Stimulated activated CD8-positive, alpha-beta memory T cell treated with anti-CD3 and anti-CD28 coated beads, Interleukin-7, amount 100 ng/mL, for 48 hours (primary cell): ENCODE data around the gene TTBK2.

Source experiments
- DNase-seq, 2 donors: peaks; one replicate each; pipeline ENCODE4 v3.0.0-alpha.2; 2020; ENCODE audit warnings: low read depth in 1 of 2; ENCODE audit errors: extremely low read depth in 1 of 2

The TTBK2 gene

DNA sequence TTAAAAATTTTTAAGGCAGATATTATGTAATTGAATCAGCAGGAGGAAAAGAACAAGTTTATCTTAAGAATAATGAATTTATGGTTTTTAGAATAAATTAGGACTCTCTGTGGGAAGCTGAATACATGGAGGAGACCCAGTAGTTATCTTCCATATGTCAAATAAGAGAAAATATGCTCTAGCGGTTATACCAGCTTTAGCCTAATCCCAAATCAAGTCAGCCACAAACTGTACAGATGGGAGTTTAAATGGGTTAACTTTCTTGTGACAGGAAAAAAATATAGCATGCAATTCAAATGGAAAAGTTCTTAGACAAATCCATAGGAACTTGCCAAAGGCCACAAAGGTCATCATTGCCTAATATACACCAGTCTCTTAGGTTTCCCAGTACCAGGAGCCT lies 84.3 kb downstream of the TTBK2 start:
- no peak for DNase-seq

DNA sequence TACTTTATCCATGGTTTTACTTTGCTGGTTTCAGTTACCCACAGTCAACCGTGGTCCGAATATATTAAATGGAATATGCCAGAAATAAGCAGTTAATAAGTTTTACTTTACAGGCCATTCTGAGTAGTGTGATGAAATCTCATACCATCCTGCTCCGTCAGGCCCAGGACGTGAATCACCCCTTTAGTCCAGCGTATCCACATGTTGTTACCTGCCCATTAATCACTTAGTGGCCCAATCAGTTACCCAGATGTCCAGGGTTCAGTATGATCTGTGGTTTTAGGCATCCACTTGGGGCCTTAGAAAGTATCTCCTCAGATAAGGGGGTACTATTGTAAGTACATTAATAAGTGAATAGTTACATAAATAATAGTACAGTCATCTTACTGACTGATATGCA lies 88.0 kb downstream of the TTBK2 start:
- DNase-seq, result no peak

DNA sequence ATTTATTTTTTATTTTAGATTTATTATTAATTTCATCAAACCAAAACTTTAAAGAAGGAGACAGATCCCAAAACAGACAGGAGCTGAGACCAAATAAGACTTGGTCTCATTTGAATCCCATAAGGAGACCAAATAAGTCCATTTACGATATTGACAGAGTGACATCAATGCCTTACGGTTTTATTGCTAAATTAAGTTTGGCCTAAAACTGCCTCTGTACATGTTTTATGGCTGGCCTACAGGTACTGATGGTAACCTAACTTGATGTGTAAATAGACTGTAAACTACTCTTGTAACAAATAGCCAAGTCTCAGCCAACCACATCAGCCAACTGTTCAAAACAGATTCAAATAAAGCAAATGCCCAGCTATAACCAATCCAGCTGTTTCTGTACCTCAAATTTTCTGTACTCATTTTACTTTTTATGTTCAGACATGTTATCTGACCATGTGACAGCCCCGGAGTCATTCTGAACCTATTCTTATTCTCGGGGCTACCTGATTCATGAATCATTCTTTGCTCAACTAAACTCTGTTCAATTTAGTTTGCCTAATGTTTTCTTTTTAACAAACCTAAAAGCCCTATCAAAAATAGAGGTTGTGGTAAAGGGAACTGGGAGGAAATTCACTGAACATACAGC lies 94.2 kb downstream of the TTBK2 start:
- DNase-seq, result no peak

DNA sequence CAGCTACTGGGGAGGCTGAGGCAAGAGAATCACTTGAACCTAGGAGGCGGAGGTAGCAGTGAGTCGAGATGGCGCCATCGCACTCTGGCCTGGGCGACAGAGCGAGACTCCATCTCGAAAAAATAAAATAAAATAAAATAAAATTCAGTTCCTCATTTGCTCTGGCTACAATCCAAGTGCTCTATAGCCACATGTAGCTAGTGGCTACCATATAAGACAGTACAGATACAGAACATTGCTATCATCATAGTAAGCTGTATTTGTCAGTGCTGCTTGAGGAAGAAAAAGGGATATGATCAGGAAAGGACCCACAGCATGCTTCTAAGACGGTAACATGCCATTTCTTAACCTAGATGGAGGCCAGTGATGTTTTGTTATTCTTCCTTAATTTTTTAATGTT lies 95.0 kb downstream of the TTBK2 start:
- no peak for DNase-seq

DNA sequence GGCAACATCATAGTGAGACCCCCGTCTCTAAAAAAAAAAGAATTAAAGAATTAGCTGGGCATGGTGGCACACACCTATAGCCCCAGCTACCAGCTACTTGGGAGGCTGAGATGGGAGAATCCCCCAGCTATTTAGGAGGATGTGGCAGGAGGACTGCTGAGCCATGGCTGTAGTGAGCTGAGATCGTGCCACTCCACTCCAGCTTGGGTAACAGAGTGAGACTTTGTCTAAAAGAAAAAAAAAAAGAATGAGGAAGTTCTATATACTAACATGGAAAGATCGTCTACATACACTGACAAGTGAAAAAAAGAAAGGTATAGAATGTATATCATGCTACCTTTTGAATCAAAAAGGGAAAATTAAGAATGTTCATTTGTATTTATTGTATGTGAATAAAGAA lies 99.8 kb downstream of the TTBK2 start:
- DNase-seq, result no peak

DNA sequence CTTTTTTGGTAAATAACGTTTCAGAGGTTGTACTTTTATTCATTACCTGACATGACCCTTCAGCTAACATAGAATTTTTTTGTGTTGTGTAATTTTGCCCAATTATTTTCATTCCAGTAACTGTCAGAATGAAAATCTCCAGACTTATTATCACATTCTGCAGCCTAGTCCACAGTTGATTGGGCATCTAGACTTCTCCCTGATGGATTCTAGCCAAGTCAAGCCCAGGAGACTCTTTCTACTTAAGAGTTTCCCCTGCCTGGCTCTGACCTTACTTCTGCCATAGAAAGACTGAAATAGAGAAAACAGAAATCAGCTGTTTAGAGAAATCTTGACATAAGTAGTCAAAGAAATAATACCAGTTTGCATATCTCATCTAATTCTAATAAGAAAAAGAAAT lies 100.8 kb downstream of the TTBK2 start:
- no peak for DNase-seq

DNA sequence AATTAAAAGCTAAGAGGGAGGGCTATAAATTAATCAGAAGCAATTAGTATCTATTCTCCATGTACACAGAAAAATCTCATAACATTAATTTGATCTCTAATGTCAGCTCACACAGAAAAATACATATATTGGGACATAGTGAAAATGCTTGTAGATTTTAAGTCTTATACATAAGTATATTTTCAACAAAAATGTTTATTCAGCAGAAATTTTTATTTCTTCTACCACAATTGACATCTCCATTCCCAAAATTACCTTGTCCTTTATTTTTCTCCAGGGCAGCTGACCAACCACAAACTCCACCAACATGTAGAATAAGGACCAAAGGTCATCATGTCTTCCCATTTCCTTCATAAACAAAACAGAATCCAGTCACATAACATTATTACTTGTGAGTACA lies 109.1 kb downstream of the TTBK2 start:
- DNase-seq, result no peak

DNA sequence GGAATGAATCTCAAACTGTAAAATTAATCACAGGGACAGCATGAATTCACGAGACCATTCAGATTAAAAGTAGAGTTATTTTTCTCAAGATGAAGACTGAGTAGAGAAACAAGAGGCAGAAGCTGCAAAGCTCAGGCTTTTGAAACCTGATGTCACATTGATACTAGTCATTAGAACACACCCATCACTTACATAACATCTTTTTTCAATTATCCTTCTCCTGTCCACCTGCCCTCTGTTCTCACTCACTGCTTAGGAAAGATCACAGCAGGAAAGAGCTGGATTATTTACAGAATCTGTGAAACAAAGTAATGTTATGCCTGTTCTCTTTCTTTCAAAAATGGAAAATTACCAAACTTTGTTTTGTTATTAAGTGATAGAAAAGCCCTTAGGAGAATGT lies 111.7 kb downstream of the TTBK2 start:
- DNase-seq, result no peak

DNA sequence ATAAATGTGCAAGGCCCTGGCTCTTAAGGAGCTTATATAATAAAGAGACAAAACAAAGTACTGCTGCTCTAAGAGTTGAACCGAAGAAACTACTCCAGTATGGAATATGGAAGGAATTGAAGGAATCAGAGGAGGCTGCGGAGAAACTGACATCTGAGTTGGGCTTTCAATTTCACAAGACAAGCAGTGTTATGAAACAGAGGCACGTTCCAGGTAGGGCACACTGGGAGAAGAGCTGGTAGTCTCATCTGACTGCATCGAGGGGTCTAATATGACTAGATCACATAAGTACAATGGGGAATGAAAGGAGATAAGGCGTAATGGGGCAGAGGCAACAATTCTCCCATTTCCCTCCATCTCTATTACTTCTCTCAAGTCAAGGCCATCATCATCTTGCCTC lies 115.3 kb downstream of the TTBK2 start:
- no peak for DNase-seq

DNA sequence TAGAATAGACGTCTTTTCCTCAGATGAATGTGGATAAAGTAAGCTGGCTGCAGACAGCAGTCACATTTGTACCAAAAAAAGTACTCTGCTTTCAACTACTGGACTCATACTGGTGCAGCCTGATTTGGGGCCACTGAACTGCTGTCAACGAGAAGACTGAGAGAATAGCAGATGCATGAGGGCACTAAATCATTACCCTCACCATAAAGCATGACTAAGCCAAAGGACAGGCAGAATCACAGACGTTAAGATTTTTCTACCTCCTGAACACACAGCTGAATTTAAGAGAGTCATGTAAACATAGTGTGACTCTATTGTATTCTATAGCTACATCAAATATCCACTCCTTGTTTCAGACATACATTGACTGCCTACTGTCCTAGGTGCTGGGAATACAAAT lies 115.8 kb downstream of the TTBK2 start:
- DNase-seq, result no peak

DNA sequence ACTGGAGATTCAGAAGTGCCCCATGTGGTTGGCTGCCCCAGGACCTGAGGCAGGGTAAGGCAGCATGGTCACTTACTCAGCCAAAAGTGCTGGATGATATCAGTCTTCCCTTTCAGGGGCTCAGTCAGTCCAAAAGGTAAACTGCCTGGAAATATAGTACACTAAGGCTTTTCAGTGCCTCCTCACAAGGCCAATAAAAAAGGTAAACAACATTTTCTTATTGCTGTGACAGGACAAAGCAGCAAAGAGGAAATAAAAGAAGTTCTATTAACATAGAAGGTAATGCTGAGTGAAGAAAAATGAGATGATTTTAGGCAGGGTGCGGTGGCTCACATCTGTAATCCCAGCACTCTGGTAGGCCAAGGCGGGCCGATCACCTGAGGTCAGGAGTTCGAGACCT lies 117.1 kb downstream of the TTBK2 start:
- no peak for DNase-seq

DNA sequence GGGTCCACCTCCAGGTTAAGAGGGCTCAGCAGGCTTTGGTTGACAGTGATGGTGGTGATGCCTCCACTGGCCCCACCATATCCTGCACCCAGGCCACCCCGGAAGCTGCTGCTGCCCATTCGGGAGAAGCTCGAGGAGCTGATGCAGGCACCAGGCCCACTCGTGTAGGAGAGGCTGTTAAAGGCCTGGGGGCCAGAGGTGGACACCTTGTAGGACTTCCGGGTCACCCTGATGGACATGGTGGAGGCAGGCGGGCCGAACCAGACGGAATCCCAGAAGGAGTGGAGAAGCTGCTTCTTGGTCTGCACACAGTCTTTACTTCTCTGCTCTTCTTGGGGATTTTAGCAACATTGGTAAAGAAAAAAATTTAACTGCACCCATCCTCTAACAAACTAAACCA lies 118.4 kb downstream of the TTBK2 start:
- DNase-seq, result no peak

DNA sequence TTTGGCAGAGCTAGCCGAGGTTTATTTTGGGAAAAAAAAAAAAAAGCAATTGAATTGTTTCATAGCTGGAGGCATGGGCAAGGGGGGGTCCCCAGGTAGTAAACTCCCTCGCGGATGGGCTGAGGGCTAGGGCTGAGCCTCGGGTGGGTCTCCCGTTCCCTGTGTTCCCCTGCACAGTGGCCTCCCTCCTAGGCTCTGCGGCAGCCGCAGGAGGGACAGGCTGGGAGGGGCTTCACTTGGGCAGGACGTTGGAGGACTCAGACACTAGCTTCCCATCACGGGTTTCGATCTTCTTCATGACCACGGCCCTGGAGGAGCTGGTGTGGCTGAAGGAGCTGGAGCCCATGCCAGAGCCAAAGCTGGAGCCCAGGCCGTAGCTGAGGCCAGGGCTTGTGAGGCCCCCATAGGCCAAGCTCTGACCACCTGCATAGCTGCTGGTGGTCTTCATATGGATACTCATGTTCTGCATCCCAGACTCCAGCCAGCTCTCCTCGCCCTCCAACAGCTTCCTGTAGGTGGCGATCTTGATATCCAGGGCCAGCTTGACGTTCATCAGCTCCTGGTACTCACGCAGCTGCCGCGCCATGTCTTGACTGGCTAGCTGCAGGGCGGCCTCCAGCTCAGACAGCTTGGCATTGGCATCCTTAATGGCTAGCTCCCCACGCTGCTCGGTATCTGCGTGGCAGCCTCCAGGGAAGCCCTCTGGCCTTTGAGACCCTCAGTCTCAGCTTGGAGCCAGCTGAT lies 119.7 kb downstream of the TTBK2 start:
- no peak for DNase-seq

DNA sequence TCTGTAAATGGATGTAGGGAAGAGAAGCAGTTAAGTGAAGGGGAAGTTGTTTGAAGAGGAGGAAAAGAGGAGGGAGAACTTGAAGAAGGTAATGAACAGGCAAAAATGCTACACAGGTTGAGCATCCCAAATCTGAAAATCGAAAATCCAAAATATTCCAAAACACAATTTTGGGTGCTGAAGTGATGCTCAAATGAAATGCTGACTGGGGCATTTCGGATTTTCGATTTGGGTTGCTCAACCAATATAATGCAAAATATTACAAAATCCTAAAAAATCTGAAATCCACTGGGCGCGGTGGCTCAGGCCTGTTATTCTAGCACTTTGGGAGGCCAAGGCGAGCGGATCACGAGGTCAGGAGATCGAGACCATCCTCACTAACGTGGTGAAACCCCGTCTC lies 121.8 kb downstream of the TTBK2 start:
- no peak for DNase-seq

DNA sequence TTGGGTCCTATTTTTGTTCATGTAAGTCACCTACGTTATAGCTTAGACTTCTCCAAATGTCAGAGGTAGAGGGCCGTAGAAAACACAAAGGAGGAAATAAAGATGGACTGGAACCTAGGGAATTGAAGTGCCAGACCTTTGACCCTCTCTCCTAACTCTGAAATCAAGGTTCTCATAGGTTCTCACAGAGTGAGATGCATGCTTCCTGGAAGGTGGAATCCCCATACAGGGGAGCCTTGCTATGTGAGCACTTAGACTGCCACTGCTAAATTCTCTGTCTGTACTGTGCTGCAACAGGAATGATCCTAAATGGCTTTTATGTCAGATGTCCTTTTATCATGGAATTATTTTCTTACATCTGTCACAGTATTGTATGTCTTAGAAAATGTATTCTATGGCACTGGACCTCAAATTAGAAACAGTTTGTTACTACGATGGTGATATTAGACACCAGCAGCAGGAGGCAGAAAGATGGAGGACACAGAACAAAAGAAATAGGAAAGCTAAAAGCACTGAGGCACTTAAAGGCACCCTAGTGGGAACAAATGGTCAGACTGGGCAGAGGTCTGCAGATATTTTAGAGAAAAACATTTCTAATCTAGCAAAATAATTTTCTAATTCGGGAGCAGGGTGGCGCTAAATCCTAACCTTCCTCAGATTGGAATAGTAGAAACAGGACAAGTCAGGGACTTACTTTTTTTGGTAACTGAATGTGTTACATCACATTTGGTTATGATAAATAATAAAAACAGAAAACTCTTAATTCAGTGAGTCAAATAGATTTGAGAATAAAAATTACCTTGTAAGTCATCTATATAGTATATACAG lies 123.4 kb downstream of the TTBK2 start:
- no peak for DNase-seq

DNA sequence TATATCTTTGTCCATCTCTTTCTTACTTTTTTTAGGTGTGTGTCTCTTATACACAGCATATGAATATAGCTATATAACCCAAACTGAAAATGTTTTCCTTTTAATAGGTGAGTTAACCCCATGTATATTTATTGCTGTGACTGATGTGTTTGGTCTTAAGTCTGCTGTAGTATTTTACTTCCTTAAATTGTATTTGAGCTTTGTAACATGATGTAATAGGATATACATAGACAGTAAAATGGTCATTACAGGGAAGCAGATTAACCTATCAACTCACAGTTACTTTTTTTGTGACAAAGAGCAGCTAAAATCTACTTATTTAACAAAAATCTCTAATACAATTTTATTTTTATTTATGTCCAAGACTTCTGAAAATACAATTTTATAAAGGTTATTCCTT lies 131.9 kb downstream of the TTBK2 start:
- no peak for DNase-seq

DNA sequence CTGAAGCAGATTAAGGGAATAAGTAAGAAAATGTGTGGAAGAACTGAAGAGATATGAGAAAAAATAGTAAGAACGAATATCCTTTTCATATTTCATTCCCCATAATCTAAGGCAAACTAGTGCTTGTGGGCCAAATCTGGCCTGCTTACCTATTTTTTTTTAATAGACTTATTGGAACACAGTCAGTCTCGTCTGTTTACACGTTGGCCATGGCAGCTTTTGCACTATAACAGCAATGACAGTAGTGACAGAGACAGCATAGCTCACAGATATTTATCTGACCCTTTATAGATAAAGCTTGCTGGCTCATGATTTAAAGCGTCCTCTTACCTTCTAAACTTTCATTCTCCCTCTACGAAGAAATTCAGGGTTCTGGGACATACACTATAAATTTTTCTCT lies 133.6 kb downstream of the TTBK2 start:
- no peak for DNase-seq

DNA sequence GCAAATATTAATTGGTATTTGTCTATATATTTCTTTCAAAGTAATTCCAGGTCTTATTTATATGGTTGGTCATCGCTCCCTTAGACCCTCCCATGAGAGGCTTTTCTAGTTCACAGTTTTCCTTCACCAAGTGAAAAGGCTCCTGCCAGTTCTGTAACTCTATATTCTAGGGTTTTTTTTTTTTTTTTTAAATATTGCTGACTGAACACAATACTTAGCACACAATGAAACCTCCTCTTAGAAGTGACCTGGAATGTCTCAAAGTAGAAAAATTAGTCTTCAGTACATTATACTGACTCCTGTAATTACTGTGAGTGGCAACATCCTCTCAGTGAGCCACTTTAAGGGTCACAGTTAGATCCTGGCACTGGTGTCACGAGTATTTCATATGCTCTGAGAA lies 135.0 kb downstream of the TTBK2 start:
- DNase-seq, result no peak

DNA sequence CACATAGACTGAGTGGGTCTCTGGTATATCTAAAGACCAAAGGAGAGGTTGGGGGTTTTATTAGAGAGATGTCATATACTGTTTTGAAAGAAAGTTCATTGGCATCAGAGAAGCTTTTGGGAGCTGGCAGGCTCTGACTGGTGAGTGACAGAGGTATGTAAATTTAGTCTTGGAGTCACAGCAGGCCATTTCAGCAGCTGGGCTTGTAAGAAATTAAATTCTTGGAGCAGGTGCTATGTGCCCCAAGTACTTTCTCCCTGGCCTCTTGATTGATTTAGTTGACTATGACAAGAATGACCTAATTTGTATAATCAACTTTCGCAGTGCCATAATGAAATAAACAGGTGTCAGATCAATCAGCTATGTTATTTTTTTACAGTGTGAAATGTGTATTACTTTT lies 135.9 kb downstream of the TTBK2 start:
- DNase-seq, result no peak

DNA sequence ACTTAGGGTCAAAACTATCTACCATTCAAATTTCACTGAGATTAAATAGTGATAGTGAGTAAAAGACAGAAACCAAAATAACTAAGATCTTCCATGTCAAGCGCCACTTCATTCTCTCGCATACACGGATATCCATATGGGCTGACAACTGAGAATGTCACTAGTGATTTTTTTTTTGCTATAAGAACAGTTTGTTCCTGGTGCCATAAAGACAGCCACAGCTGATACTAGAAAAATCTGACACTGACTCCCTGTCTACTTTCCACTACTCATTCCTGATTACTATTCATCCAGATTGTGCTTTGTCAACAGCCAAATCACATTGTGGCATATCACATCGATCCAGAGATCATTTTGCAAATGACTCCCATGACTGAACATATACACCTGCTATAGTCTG lies 137.9 kb downstream of the TTBK2 start:
- no peak for DNase-seq

DNA sequence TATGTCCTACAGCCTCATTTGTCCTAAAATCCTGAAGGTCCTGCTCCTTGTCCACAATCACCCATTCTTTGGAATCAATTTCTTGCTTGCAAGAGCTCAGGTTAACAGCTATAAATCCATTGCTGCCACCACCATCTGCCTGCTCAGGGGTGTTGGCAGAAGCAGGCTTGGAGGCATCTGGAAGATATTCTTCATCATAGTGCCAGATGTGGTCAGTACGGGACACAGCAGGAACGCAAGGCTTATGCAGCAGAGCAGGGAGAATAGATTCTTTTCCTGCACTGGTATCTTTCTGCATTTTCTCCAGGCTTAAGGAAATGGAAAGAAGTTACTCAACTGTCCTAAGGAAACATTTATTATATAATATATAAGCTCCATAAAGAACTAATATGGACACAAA lies 145.2 kb downstream of the TTBK2 start:
- DNase-seq, result no peak

DNA sequence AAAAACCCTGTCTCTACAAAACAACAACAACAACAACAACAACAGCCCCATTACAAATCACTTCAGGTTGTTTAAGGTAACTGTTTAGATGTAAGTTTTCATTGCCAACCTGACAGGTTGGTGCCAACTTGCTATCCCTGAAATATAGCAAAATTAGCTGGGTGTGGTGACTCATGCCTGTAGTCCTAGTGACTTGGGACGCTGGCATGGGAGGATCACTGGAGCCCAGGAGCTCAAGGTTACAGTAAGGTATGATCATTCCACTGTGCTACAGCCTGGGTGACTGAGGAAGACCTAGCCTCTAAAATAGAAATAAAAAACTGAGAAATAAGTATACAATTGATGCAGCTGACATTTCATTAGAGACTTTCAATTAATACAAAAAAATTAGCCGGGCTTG lies 147.7 kb downstream of the TTBK2 start:
- no peak for DNase-seq
